Activated T-helper 17 cell treated with anti-CD3 and anti-CD28 coated beads, Interleukin-2, amount 50 U/mL, for 72 hours (primary cell): ENCODE results near the gene SLC25A30. TPM values are rescaled to one million over a fixed set of nuclear protein-coding genes. Genes with fewer than 3 reads are reported as not detected.
"Not testable (repeated sequence)": the region's sequence is repeated elsewhere in the genome, so short reads cannot be mapped to it uniquely, and the experiment has no call there.

Experiments
- ATAC-seq: fragments of 150-1000 bp; cut with Tn5 transposase; replicated peaks from 2 replicates; pipeline ENCODE4 v1.10.0; 2021; ENCODE audit warnings: mild to moderate bottlenecking, moderate library complexity
- H3K27ac Mint-ChIP-seq: one replicate; pipeline ENCODE4 v1.8.0; 2022; ENCODE audit warnings: mixed read lengths
- H3K27me3 Mint-ChIP-seq: one replicate; pipeline ENCODE4 v1.8.0; 2022; ENCODE audit warnings: mixed read lengths
- H3K36me3 Mint-ChIP-seq: one replicate; pipeline ENCODE4 v1.8.0; 2022; ENCODE audit warnings: low read depth, mild to moderate bottlenecking, mixed read lengths
- H3K4me1 Mint-ChIP-seq: one replicate; pipeline ENCODE4 v1.8.0; 2022; ENCODE audit warnings: mixed read lengths
- H3K4me3 Mint-ChIP-seq: one replicate; pipeline ENCODE4 v1.8.0; 2022; ENCODE audit warnings: mild to moderate bottlenecking, mixed read lengths
- H3K9me3 Mint-ChIP-seq: one replicate; pipeline ENCODE4 v1.8.0; 2022; ENCODE audit warnings: mixed read lengths
- total RNA-seq, 2 donors: library from RNA; stranded (reverse); gene quantifications; one replicate each; pipeline ENCODE4 v1.2.3, GENCODE V29; 2022

The SLC25A30 gene
- total RNA-seq, 2 donors from 2014 or later = 13.6 to 20.5 TPM

DNA sequence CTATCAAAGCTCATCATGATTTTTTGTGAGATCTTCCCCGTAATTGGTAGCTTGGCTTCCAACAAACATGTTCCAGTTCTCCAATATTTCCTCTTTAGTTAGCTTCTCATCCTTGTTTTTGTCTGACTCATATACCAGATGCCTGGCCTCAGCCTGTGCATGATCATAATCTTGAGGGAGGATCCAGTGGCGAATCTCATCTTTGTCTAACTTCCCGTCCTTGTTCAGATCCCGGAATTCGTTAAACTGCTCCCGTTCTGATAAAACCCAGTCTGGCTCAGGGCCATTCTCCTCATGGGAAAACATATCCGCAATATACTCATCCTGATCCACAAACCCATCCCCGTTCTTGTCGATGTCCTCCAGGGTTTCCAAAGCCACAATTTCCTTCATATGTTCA is 27.8 kb downstream of the SLC25A30 start:
- H3K4me1 Mint-ChIP-seq = peaks cover 15% of the 10 kb centered on the region
- H3K27me3 Mint-ChIP-seq, H3K9me3 Mint-ChIP-seq, ATAC-seq, H3K4me3 Mint-ChIP-seq, H3K27ac Mint-ChIP-seq: not testable (repeated sequence)
- peaks cover 39% of the 10 kb centered on the region for H3K36me3 Mint-ChIP-seq

DNA sequence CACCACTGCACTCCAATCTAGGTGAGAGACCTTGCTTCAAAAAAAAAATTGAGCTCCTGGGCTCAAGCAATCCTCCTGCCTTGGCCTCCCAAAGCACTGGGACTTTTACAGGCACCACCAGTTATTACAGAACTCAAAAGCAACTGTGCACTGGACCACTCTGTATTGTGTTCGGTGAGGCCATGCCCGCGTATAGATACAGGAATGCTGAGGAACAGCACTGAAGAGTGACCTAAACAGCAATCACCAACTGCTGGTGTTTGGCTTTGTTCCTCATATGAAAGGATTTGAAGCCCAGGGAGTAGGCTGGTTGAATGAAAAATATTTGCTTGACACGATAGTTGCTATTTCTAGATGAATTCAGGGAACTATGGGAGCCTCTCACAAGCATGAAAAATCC is 29.5 kb downstream of the SLC25A30 start:
- Mint-ChIP-seq H3K27me3 (no peaks in the 10 kb centered on the region), H3K9me3 (no peaks in the 10 kb centered on the region), H3K4me3 (no peak overlapping the region), H3K27ac (no peak overlapping the region), H3K4me1 (peaks cover 5% of the 10 kb centered on the region), H3K36me3 (peaks cover 40% of the 10 kb centered on the region)
- no peak for ATAC-seq

DNA sequence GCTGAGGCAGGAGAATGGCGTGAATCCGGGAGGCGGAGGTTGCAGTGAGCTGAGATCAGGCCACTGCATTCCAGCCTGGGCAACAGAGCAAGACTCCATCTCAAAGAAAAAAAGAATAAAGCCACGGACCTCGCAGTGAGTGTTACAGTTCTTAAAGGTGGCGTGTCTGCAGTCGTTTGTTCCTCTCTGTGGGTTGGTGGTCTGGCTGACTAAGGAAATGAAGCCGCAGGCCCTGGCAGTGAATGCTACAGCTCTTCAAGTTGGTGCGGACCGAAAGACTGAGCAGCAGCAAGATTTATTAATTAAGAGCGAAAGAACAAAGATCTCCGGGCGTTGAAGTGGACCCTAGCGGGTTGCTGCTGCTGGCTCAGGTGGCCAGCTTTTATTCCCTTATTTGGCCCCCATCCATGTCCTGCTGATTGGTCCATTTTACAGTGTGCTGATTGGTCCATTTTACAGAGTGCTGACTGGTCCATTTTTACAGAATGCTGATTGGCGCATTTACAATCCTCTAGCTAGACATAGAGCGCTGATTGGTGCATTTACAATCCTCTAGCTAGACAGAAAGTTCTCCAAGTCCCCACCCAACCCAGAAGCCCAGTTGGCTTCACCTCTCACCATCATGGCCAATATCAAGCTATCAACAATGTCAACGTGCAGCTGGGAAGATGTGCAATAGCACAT is 31.1 kb downstream of the SLC25A30 start:
- not testable (repeated sequence) for H3K27me3 Mint-ChIP-seq, H3K9me3 Mint-ChIP-seq, H3K4me1 Mint-ChIP-seq, H3K27ac Mint-ChIP-seq, H3K4me3 Mint-ChIP-seq
- peak; percentile 57 for ATAC-seq
- peaks cover 34% of the 10 kb centered on the region for H3K36me3 Mint-ChIP-seq

DNA sequence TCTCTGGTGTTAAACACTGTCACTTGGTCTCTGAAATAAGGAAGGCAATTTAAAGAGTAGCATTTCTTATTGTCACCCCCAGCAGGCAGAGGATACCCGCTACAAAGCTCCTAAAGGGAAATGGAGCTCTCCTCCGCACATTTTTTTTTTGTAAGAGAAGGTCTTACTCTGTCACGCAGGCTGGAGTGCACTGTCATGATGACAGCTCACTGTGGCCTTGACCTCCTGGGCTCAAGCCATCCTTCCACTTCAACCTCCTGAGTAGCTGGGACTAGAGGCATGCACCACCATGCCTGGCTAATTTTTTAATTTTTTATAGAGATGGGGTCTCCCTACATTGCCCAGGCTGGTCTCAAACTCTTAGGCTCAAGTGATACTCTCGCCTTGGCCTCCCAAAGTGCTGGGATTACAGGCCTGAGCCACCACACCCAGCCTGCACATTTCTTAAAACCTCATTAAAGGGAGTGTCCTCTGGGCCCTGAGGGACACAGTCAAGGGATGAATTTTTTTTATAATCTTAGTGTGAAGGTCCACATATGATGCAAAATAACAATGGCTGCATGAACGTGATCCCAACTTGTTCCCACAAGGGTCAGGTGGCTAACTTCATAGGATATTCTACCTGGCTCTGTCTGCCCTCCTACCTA is 32.1 kb downstream of the SLC25A30 start:
- peaks cover 31% of the 10 kb centered on the region for H3K36me3 Mint-ChIP-seq
- H3K27me3 Mint-ChIP-seq = no peaks in the 10 kb centered on the region
- peaks cover 5% of the 10 kb centered on the region for H3K4me1 Mint-ChIP-seq
- H3K27ac Mint-ChIP-seq = no peak overlapping the region
- ATAC-seq = no peak
- no peak overlapping the region for H3K4me3 Mint-ChIP-seq
- no peaks in the 10 kb centered on the region for H3K9me3 Mint-ChIP-seq

DNA sequence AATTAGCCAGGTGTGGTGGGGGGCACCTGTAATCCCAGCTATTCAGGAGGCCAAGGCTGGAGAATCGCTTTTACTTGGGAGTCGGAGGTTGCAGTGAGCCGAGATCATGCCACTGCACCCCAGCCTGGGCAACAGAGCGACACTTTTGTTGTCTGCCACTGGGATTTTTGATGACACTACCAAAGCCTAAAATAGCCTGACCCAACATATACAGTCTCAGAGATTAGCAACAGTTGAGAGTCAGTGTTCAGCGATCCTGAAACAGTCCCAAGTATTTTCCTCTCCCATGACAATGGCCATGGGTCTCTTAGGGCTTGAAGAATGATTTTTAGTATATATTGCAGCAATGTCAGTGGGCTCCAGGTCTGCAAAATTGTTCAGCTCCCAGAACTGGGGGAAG is 32.9 kb downstream of the SLC25A30 start:
- Mint-ChIP-seq H3K36me3 (peaks cover 25% of the 10 kb centered on the region), H3K4me3 (no peak overlapping the region), H3K9me3 (no peaks in the 10 kb centered on the region), H3K27me3 (no peaks in the 10 kb centered on the region), H3K27ac (no peak overlapping the region), H3K4me1 (peaks cover 5% of the 10 kb centered on the region)
- no peak for ATAC-seq

DNA sequence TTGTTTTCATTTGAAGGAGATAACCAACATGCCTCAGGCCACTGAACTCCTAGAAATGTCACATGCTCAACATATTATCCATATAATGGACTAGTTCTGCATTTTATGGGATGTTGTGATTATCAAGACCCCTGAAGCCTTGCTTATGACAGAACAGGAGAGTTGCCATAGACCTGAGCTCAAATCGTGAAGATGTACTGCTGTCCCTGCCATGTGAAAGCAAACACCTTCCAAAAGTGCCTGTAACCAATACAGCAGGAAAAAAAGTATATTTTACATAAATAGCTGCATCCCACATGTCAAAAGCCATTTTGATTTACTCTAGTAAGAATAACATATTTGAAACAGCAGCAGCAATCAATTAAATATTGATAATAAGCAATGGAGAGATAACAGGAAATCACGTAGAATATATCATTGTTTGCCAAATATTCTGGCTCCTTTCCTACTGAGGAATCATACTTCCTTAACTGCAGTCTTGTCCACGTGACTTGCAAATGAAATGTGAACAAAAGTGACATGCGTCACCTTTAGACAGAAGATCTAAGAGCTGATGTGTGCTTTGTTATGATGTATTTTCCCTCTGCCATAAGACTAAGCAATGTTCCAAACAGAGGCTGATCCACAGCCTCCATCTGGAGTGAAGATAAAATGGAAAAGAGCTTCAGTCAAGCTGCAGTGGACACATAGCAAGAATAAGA is 33.5 kb downstream of the SLC25A30 start:
- Mint-ChIP-seq H3K27me3 (no peaks in the 10 kb centered on the region), H3K9me3 (no peaks in the 10 kb centered on the region), H3K27ac (no peak overlapping the region), H3K4me3 (no peak overlapping the region), H3K36me3 (peaks cover 22% of the 10 kb centered on the region), H3K4me1 (peaks cover 5% of the 10 kb centered on the region)
- ATAC-seq = no peak

DNA sequence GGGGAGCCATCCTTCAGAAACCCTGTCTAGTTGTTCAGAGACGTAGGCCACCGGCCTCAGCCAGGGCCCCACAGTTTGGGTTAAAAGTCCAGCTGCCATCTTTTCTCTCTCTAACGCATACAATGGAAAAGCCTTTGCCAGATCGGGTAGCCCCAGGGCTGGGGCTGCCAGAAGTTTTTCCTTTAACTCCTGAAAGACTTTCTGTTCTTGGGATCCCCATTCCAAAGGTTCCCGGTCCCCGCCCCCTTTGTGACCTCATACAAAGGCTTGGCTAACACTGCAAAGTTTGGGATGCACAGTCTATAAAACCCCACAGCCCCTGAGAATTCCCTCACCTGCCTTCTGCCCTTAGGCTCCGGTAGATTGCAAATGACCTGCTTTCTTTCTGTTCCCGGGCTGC is 35.4 kb downstream of the SLC25A30 start:
- not testable (repeated sequence) for H3K27me3 Mint-ChIP-seq, H3K4me1 Mint-ChIP-seq, H3K4me3 Mint-ChIP-seq, H3K27ac Mint-ChIP-seq, H3K9me3 Mint-ChIP-seq, ATAC-seq
- H3K36me3 Mint-ChIP-seq = peaks cover 22% of the 10 kb centered on the region

DNA sequence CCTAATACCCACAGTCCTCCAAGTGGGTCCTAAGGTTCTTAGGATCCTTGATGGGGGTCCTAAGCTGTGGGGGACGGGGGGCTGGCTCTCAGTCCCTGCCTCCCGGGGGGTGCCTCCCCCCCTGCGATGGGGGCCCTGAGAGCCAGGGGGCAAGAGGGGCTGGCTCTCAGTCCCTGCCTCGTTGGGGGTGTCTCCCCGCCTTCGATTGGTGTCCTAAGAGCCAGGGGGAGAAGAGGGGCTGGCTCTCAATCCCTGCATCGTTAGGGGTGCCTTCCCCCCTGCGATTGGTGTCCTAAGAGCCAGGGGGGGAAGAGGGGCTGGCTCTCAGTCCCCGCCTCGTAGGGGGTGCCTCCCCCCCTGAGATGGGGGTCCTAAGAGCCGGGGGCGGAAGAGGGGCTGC is 37.0 kb downstream of the SLC25A30 start:
- no peak for ATAC-seq
- Mint-ChIP-seq H3K27ac (no peak overlapping the region), H3K27me3 (no peaks in the 10 kb centered on the region), H3K36me3 (peaks cover 15% of the 10 kb centered on the region), H3K4me1 (no peaks in the 10 kb centered on the region), H3K9me3 (no peaks in the 10 kb centered on the region), H3K4me3 (no peak overlapping the region)

DNA sequence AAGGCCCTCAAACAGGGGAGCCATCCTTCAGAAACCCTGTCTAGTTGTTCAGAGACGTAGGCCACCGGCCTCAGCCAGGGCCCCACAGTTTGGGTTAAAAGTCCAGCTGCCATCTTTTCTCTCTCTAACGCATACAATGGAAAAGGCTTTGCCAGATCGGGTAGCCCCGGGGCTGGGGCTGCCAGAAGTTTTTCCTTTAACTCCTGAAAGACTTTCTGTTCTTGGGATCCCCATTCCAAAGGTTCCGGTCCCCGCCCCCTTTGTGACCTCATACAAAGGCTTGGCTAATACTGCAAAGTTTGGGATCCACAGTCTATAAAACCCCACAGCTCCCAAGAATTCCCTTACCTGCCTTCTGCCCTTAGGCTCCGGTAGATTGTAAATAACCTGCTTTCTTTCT is 37.5 kb downstream of the SLC25A30 start:
- H3K27me3 Mint-ChIP-seq, H3K9me3 Mint-ChIP-seq, H3K4me3 Mint-ChIP-seq, ATAC-seq, H3K4me1 Mint-ChIP-seq, H3K27ac Mint-ChIP-seq: not testable (repeated sequence)
- H3K36me3 Mint-ChIP-seq = peaks cover 15% of the 10 kb centered on the region

DNA sequence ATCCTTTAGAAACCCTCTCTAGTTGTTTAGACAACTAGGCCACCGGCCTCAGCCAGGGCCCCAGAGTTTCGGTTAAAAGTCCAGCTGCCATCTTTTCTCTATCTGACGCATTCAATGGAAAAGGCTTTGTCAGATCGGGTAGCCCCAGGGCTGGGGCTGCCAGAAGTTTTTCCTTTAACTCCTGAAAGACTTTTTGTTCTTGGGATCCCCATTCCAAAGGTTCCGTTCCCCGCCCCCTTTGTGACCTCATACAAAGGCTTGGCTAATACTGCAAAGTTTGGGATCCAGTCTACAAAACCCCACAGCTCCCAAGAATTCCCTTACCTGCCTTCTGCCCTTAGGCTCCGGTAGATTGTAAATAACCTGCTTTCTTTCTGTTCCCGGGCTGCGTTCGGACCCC is 38.7 kb downstream of the SLC25A30 start:
- H3K4me3 Mint-ChIP-seq, ATAC-seq, H3K27ac Mint-ChIP-seq, H3K9me3 Mint-ChIP-seq, H3K27me3 Mint-ChIP-seq, H3K4me1 Mint-ChIP-seq, H3K36me3 Mint-ChIP-seq: not testable (repeated sequence)

DNA sequence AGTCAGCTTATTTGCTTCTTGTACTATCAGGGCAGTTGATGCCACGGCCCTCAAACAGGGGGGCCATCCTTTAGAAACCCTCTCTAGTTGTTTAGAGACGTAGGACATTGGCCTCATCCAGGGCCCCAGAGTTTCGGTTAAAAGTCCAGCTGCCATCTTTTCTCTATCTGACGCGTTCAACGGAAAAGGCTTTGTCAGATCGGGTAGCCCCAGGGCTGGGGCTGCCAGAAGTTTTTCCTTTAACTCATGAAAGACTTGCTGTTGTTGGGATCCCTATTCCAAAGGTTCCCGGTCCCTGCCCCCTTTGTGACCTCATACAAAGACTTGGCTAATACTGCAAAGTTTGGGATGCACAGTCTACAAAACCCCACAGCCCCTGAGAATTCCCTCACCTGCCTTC is 39.4 kb downstream of the SLC25A30 start:
- H3K36me3 Mint-ChIP-seq, ATAC-seq, H3K4me1 Mint-ChIP-seq, H3K27ac Mint-ChIP-seq, H3K4me3 Mint-ChIP-seq, H3K27me3 Mint-ChIP-seq, H3K9me3 Mint-ChIP-seq: not testable (repeated sequence)

DNA sequence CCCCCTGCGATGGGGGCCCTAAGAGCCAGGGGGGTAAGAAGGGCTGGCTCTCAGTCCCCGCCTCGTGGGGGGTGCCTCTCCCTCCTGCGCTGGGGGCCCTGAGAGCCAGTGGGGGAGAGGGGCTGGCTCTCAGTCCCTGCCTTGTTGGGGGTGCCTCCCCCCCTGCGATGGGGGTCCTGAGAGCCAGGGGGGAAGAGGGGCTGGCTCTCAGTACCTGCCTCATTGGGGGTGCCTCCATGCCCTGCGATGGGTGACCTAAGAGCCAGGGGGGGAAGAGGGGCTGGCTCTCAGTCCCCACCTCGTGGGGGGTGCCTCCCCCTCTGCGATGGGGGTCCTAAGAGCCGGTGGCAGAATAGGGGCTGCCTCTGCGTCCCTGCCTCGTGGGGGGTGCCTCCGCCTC is 40.9 kb downstream of the SLC25A30 start:
- H3K27me3 Mint-ChIP-seq, H3K9me3 Mint-ChIP-seq, H3K36me3 Mint-ChIP-seq, H3K4me1 Mint-ChIP-seq, H3K27ac Mint-ChIP-seq, ATAC-seq, H3K4me3 Mint-ChIP-seq: not testable (repeated sequence)

DNA sequence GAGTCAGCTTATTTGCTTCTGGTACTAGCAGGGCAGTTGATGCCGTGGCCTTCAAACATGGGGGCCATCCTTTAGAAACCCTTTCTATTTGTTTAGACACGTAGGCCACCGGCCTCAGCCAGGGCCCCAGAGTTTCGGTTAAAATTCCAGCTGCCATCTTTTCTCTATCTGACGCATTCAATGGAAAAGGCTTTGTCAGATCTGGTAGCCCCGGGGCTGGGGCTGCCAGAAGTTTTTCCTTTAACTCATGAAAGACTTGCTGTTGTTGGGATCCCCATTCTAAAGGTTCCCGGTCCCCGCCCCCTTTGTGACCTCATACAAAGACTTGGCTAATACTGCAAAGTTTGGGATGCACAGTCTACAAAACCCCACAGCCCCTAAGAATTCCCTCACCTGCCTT is 41.5 kb downstream of the SLC25A30 start:
- H3K9me3 Mint-ChIP-seq, H3K4me1 Mint-ChIP-seq, H3K36me3 Mint-ChIP-seq, H3K27ac Mint-ChIP-seq, H3K27me3 Mint-ChIP-seq, H3K4me3 Mint-ChIP-seq, ATAC-seq: not testable (repeated sequence)

DNA sequence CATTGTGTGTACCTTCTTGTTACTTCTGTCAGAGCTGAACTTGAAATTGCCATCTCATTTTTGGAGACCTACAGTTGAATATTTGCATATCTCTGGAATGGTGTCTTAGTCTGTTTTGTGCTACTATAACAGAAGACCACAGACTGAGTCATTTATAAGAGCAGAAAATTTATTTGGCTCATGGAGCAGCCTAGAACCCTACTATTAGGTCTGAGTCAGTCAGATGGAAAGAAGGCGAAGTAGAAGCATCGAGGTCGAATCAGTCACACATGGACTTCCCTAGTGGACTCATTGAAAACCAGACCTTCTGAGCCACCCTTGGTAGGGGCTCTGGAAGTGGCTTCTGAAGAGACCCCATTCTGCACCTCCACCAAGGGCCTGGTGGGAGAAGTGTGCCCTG is 43.3 kb downstream of the SLC25A30 start:
- Mint-ChIP-seq H3K36me3 (peaks cover 9% of the 10 kb centered on the region), H3K4me1 (no peaks in the 10 kb centered on the region), H3K4me3 (no peak overlapping the region), H3K9me3 (no peaks in the 10 kb centered on the region), H3K27ac (no peak overlapping the region), H3K27me3 (no peaks in the 10 kb centered on the region)
- peak; percentile 51 for ATAC-seq

DNA sequence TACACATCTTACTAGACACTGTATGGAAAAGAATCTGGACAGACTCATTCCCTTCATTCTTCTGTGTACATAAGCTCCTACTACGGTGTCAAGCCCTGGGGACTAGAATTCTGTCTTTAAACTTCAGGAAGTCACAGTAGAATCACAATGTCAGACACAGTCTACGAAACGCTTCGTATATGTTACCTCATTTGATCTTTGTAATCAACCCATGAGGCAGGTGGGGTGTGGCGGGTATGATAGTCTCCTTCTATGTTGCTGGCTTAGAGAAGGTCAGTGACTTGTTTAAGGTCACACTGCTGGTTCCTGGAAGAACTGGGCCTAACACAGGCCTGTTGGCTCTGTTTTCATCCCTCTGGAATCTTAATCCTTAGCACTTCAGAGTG is 45.0 kb downstream of the SLC25A30 start:
- Mint-ChIP-seq H3K36me3 (peaks cover 19% of the 10 kb centered on the region), H3K4me1 (peaks cover 13% of the 10 kb centered on the region), H3K27me3 (no peaks in the 10 kb centered on the region), H3K9me3 (no peaks in the 10 kb centered on the region), H3K27ac (peak overlapping the region; percentile 34), H3K4me3 (no peak overlapping the region)
- ATAC-seq = no peak
